Stimulated activated CD4-positive, alpha-beta T cell treated with anti-CD3 and anti-CD28 coated beads, TNF-alpha, amount 100 ng/mL, for 24 hours (primary cell): Measurements from ENCODE around the gene ATP2C2.
"Not testable (repeated sequence)": the region's sequence is repeated elsewhere in the genome, so short reads cannot be mapped to it uniquely, and the experiment has no call there.

Experiments used
- DNase-seq, 3 experiments: peaks; one replicate each; pipeline ENCODE4 v3.0.0-alpha.2; 2020; ENCODE audit warnings: low read depth in 3 of 3

ATP2C2 gene

DNA sequence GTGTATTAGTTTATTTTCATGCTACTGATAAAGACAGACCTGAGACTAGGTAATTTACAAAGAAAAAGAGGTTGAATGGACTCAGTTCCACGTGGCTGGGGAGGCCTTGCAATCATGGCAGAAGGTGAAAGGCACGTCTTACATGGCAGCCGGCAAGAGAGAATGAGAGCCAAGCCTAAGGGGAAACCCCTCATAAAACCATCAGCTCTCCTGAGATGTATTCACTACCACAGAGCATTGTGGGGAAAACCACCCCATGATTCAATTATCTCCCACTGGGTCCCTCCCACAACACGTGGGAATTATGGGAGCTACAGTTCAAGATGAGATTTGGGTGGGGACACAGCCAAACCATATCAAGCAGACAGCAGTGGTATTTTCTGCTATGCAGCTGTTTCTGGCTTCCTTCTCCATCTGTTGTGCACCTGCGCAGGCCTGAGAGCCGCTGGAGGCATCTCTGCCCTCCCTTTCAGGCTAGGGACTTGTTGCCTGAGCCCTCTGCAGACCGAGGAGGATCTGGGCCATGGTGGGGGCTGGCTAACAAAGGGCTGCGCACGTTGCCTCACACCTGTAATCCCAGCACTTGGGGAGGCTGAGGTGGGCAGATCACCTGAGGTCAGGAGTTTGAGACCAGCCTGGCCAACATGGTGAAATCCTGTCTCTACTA, 82.8 kb downstream of the ATP2C2 start:
- not testable (repeated sequence) for DNase-seq

DNA sequence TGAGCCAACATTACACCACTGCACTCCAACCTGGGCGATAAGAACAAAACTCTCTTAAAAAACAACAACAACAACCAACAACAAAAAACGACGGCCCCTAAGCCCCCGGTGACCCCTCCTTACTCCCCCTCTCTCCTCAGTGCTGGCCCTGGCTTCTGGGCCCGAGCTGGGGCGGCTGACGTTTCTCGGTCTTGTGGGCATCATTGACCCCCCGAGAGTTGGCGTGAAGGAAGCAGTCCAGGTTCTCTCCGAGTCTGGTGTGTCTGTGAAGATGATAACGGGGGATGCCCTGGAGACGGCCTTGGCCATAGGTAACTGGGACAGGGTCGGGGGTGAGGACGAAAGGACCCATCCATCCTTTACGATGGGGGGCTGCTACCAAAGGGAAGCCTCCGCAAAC, 83.4 kb downstream of the ATP2C2 start:
- no peak for DNase-seq

DNA sequence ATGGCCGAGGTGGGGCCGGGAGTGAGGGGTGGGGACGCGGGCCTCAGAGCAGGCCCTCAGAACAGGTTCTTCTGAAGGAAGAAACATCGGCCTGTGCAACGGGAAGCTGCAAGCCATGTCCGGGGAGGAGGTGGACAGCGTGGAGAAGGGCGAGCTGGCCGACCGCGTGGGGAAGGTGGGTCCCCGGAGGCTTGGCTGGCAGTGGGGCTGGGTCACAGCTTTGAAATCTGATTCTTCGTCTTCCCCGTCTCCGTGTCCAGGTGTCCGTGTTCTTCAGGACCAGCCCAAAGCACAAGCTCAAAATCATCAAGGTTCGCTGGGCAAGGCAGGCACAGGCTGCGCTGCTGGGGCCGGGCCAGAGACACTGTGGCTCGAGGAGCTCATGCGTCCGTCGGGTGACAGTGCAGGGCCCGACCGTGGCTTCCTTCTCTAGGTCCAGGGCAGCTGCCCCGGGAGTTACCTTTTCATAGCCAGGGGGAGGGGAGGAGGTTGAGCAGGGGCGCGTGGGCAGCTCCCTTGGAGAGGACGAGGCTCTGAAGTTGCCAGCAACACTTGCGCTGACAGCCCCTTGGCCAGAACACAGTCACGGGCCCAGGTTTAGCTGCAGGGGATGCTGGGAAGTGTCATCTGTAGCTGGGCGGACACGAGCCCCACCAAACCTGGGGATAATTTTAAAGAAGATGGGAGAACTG, 84.9 kb downstream of the ATP2C2 start:
- no peak for DNase-seq

DNA sequence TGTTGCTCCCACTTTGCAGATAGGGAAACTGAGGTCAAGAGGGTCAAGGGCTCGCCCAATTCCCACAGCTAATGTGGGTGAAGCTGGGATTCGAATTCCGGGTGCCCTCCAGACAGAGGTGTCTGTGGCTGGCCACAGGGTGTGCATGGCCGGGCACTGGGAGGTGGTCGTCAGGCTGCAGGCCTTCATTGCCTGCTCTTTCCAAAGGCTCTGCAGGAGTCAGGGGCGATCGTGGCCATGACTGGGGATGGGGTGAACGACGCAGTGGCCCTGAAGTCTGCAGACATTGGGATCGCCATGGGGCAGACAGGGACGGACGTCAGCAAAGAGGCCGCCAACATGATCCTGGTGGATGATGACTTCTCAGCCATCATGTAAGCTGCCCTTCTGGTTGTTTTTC, 86.3 kb downstream of the ATP2C2 start:
- no peak for DNase-seq

DNA sequence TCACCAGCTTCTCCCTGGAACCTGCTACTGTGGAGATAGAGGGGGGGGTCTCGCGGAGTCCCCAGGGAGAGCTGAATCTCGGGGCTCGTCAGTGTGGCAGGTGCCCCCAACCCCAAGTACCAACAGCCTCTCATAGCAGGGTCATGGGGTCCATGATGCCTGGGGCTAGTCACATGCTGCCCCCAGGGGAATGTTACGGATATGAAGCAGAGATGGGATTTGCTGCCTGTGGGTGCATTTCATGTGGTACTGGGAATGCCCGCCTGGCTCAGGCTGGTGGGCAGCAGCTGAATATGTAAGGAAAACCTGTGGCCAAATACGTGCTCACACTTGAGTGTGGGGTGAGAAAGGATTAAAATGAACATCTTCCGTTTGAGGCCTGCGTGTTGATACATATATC, 86.7 kb downstream of the ATP2C2 start:
- DNase-seq = no peak

DNA sequence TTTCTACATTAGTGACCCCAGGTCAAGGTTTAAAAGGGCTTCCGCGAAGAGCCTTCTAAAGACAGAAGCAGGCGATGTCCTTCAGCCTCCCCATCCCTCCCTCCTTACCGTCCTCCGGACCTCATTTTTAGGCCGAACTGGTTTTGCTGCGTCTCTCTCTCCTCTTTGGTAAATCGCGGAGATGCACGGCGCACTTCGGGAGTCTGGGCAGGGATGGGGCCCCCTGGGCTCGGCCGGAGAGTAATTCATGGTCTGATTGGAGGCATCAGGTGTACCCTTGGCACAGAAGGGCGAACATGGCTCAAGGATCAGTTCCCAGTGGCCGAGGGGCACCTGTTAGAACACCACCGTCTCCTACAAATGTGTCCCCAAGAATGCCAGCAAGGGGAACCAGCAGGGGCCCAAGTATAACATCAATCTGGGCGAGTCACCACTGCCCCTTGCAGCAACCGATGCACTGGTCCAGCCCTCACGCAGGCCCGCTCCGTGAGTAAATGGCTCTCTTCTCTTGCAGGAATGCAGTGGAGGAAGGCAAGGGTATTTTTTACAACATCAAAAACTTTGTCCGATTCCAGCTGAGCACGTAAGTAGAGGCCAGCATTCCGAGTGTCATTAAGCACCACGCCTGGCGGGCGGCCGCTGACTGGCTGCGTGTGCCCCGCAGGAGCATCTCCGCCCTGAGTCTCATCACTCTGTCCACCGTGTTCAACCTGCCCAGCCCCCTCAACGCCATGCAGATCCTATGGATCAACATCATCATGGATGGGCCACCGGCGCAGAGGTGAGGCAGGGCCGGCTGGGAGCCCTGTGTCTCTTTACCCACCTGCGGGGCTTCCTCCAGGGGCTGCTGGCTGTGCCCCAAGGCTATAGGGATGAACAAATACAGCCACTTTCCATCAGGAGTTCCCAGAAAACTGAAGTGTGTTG, 90.5 kb downstream of the ATP2C2 start:
- no peak for DNase-seq

DNA sequence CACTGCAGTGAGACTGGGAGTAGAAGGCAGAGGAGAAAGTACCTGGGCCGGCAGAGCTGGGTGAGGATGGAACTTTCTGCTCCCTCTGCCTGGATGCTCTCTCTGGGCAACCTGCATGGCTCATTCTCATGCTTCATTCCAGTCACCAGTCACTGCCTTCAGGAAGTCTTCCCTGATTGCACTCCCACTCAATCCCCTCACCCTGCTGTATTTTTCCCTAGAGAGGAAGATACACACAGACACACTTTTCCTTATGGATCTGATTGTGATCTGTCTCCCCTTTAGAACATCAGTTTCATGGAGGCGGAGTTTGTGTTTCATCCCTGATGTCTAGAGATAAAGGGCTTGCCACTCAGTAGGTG, 91.2 kb downstream of the ATP2C2 start:
- no peak for DNase-seq

DNA sequence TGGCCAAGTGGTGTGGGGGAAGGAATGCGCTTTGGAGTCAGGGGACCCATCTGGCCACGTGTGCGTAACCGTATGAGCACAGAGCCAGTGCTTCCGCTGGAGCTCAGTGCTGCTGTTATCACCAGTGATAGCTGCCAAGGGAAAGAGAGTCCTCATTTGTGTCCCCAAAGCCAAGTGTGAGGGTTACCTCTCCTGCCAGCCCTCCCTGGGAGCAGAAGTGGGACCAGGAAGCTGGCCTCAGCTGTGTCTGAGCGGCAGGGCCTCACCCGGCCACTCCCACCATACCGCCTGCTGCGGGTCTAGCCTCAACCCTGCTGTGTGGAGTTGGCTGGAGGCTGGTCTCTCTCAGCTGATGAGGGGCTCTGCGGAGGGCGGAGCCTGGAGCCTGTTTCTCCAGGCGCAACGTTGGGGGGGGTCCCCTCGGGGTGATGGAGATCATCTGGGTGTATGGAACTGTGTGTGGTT, 91.6 kb downstream of the ATP2C2 start:
- no peak for DNase-seq

DNA sequence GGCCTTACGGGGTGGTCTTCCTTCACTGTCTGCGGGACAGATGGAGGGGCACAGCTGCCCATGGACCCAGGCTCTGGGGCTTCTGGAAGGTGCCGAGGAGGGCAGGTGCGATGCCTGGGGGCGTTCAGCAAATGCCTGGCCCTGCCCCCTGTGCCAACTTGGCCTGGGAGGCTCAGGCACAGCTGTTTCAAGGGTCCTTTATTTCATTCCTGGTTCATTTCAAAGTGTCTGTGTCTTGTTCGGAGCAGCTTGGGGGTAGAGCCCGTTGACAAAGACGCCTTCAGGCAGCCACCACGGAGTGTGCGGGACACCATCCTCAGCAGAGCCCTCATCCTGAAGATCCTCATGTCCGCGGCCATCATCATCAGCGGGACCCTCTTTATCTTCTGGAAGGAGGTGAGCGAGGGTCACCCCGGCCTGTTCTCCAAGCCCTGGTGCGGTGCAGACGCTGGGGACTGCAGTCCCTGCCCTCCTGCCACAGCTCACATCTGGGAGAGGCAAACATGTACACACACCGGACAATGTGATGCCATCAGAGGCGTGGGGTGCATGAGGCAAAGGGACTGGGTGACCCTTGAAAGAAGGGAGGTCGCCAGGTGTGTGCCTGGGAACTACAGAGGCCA, 92.2 kb downstream of the ATP2C2 start:
- no peak for DNase-seq

DNA sequence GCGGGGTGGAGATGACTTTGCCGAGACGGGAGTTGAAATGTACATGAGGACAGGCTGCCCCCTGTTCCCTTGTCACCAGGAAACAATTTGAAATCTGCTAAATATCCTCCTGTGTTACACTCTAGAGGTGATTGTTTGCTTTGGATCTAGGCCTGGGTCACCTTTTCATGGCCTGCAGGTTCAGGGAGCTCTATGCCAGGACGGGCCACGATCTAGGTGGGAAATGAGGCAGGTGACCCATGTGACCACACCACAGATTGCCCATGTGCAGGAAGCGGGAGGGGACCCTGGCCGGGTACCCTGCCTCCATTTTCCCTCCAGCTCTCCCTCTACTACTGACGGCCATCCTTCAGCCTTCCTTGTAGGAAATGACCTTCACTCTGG, 92.7 kb downstream of the ATP2C2 start:
- DNase-seq = no peak

DNA sequence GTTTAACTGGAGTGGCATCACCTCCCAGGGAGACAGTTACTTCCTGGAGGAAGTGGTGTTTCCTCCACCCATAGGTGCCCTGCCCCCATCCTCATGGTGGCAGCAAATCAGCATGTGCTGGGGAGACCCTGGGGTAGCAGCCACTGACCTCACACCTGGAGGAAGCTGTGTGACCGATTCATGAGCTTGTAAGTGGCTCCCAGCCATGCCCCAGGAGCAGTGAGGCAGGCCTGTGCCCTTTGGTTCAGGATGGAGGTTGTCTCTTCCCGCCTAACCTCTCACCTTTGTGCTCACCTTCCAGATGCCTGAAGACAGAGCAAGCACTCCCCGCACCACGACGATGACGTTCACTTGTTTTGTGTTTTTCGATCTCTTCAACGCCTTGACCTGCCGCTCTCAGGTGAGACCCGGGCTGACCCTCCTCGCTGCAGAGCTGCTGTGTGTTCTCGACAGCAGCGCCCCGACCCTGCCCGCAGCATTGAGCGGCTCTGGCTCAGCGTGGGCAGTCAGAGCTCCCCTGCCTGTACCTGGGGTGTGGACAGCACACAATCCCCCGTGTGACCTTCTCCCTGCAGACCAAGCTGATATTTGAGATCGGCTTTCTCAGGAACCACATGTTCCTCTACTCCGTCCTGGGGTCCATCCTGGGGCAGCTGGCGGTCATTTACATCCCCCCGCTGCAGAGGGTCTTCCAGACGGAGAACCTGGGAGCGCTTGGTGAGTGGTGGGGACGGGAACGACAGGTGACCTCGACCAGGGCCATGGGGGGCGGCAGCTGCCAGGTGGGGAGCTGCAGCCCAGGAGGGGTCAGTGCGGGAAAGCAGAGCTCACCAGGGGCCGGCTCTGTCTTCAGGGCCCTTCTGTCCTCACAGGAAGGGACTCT, 93.3 kb downstream of the ATP2C2 start:
- DNase-seq = no peak

DNA sequence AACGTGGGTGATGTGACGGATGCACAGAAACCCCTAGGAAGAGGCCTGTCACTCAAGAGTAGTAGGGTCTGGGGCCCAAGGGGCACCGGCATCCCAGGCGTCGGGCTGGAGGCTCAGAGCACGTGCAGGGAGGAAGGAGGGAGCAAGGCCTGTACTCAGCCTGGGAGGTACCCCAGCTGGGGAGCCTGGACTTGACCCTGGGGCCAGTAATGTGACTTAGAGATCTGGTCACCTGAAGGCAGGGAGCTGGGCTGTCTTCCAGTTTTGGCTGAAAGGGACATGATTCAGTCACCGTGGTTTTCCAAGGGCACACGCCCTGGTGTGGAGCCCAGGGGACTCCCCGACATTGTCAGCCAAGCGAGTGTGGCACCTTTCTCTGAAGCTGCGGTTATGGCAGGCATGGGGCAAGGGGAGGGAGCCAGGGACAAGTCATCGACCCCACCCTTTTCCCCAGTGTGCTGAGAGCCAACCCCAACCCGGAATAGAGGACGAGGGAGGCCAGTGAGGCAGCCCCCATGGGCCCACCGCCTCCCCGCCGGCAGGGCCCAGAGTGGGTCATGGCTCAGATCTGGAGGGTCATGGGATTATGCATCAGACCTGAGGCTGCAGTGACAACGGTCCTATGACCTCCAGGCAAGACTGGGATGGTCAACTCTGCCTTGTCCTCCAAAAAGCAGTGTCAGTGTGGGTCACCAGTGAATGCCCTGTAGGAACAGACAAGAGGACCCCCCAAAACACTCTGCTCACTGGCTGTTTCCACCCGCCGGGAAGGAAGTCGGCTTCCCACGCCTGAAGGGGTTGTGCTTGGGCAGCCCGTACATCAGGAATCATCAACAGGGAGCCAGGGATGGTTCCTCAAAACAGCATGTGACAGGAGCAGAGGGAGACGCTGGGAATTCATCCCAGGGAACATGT, 94.2 kb downstream of the ATP2C2 start:
- no peak for DNase-seq

DNA sequence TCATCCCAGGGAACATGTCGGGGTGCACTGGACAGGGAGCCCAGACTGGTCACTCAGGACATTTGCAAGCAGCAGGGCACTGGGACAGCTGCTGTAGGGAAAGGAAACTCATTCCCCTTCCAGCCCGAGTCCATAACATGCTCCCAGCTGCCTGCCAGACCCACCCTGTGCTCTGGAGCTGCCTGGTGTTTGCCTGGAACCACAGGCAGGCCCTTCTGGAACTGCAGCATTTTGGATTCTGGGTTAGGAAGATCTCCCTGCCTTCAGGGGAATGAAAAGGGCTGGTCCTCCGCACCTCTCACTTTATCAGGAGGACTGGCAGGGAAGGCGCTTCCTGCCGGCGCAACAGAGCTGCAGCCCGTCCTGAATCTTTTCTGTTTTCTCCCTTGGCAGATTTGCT, 94.9 kb downstream of the ATP2C2 start:
- DNase-seq = no peak

DNA sequence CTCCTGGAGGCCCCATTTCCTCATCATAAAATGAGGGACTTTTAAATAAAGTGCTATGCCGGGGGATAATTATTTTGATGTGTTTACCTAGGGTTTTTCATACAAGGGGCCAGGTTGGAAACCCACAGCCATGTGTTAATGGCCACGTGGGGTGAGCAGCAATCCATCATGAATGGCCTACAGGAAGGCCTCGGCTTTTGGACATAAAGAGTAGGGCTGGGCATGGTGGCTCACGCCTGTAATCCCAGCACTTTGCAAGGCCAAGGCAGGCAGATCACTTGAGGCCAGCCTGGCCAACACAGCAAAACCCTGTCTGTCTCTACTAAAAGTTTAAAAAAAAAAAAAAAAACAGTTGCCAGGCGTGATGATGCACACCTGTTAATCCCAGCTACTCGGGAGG, 95.8 kb downstream of the ATP2C2 start:
- DNase-seq = no peak

DNA sequence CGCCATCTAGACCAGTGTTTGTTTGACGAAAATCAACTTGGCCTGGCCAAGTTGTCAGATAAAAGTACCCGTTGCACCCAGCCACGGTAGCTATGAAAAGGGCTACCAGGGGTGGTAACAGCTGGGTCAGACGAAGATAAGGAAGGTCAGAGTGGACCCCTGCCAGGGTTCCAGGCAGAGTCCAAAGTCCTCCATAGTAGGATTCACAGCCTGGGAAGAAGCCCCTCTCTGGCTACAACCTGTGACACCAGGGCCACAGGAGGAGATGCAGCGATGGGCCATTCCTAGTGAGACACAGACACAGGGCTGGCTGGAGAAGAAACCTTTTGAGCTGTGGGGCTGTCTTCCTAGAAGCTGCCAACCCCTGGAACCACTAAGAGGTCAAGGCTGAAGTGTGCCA, 96.8 kb downstream of the ATP2C2 start:
- DNase-seq = no peak

DNA sequence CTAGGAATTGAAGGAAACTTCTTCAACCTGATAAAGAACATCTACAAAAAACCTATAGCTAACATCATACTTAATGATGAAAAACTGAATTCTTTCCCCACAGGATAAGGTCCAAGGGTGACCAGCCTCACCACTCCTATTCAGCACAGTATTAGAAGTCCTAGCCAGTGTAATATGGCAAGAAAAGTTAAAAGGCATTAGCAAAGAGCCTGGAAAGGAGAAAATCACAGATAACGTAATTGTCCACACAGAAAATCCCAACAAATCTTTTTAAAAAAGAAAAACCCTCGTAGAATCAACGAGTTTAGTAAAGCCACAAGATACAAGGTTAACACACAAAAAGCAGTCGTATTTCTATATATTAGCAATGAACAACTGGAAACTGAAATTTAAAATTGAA, 98.4 kb downstream of the ATP2C2 start:
- DNase-seq = no peak

DNA sequence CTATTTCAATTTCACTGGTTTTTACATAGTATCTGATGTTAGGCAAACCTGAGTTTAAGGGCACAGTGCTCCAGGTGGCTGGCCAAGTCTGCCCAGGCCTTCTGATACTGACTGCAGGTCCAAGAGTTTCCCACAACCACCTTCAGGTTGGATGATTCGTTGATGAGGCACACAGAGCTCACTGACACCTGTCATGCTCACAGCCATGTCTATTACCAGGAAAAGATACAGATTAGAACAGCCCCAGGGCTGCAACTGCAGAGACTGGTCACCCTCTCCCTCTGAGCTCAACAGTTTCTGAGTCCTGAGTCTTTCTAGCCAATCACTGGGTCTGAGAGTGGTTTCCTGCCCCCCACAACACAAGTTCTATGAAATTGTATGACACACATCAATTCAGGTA, 98.9 kb downstream of the ATP2C2 start:
- DNase-seq = no peak

DNA sequence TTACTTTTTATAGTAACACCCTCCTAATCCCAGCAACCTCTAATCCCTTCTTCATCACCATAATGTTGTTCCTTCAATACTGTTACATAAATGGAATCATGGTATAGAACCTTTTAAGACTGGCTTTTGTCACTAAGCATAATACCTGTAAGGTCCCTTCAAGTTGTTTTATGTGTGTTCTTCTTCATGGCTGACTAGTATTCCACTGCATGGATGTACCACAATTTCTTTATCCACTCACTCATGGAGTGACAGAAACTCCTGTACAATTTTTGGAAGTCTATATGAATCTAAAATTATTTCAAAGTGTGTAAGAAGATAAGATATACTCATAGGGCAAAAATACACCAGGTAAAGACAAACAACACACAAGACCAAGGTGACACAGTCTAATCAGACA, 99.4 kb downstream of the ATP2C2 start:
- DNase-seq = no peak

DNA sequence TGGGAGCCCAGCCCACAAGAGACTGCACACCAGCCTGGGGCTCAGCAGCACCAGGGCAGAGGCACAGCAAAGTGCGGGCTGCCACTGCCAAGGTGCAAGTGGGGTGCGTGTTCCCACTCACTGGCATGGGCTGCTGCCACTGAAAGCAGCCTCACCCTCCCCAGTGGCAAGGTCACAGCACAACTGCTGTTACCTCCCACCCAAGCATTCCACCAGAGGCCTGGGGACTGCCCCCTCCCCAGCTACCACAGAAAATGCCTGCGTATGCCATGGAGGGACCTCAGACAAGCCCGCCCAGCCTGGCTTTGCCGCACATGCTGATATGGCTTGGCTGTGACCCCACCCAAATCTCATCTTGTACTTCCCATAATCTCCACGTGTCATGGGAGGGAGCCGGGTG, 103.0 kb downstream of the ATP2C2 start:
- no peak for DNase-seq

DNA sequence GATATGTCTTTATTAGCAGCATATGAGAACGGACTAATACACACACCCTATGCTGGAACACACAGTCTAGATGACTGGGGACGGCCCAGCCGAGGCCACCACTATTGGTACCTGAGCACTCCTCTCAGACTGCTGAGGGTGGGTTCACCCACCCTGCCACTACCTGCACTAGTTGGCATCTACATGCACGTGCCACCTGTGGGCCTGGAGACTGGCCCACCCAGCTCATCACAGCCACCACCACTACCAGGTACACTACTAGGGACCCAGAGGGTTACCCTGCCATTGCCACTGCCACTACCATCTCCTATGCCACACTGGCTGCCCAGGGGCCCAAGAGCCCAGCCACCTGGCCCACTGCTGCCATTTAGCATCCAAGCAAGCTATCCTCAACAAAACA, 103.6 kb downstream of the ATP2C2 start:
- DNase-seq = no peak
